Measurements from ENCODE around the gene GPR55. TPM values are rescaled to one million over a fixed set of nuclear protein-coding genes. Genes with fewer than 3 reads are reported as not detected.
A peak's percentile ranks its signal among the peaks of the same experiment; 100 is the strongest.

GPR55 gene
- total RNA-seq, 1 donor from 2014 or later = 0.20 TPM

GRCh38 chr2:230914886-230915285, 10.2 kb downstream of the GPR55 start:
- ATAC-seq = no peak

GRCh38 chr2:230913406-230914143, 11.5 kb downstream of the GPR55 start:
- no peak for ATAC-seq

DNA sequence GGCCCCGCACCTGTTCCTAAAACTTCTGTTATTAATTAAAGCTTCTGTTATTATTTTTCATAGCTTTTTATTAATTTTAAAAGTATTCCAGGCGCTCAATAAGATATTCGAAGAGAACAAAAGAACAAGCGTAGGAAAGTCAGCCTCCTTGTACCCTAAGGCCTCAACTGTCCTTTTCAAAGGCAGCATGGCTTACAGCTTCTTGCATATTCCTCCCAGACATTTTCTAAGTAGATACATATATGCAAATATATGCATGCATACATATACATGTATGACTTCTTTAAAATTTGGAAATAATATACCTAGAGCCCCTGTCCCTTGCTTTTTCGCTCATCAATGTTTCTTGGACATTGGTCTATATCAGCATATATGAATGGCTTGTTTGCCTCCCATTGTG, 12.3 kb downstream of the GPR55 start:
- no peak for ATAC-seq

- ATAC-seq = no peak
Measured at GRCh38 chr2:230912046-230912445, 13.0 kb downstream of the GPR55 start.

DNA sequence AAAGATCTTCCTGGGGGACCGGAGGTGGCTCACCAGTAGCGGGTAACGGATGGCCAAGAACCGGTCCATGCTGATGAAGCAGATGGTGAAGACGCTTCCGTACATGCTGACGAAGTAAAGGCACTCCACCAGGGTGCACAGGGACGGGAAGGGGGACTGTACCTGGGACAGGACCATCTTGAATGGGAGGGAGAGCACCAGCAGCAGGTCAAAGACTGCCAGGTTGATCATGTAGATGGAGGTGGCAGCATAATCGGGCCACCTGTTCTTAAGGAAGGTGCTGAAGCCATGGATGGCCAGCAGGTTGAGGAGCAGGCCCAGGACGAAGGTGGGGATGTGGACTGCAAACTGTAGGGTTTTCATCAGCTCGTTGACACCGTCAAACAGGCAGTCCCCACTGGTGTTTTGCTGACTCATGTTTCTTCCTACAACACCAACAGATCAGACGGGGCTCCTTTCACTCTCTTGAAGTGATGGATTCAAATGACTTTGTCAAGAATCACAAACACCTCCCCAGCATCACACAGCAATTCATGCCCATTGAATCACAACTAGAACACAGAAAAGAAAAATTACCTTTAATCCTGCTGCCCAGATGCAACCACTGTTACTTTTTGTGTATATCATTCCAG, 14.4 kb downstream of the GPR55 start:
- no peak for ATAC-seq

- no peak for ATAC-seq
Measured at GRCh38 chr2:230909841-230910545, 15.0 kb downstream of the GPR55 start.

GRCh38 chr2:230908595-230909191, 16.3 kb downstream of the GPR55 start:
- ATAC-seq = peak; percentile 77

GRCh38 chr2:230908092-230908594, 16.9 kb downstream of the GPR55 start:
- no peak for ATAC-seq

- ATAC-seq = no peak
Measured at GRCh38 chr2:230907361-230908091, 17.5 kb downstream of the GPR55 start.

GRCh38 chr2:230906471-230907230, 18.4 kb downstream of the GPR55 start:
- no peak for ATAC-seq

GRCh38 chr2:230905448-230906421, 19.3 kb downstream of the GPR55 start:
- no peak for ATAC-seq

DNA sequence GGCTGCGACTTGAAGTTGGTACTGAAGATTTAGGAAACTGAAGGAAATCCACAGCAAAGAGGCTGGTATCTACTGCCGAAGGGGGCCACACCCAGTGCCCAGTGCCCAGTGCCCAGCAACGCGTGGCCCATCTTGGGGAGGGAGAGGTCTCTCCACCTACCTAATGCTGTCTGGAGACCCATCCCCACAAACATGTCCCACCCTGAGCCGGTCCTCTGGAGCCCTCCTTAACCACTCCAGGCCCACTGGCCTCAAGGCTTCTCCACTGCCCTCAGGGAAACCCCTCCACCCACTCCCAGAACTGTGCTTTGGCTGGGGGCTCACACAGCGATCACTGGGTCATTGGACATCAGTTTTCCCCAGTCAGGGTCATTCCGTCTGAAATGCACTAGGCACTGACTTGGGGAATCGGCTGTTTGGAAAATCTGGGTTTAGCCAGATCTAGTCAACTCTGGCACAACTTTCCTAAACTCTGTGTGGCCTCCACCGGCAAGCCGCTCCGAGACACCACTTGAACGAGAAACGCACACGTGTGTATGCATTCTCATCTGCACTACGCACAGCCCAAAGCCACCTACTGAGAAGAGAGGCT, 20.1 kb downstream of the GPR55 start:
- no peak for ATAC-seq

- ATAC-seq = no peak
Measured at GRCh38 chr2:230903231-230904150, 21.6 kb downstream of the GPR55 start.

DNA sequence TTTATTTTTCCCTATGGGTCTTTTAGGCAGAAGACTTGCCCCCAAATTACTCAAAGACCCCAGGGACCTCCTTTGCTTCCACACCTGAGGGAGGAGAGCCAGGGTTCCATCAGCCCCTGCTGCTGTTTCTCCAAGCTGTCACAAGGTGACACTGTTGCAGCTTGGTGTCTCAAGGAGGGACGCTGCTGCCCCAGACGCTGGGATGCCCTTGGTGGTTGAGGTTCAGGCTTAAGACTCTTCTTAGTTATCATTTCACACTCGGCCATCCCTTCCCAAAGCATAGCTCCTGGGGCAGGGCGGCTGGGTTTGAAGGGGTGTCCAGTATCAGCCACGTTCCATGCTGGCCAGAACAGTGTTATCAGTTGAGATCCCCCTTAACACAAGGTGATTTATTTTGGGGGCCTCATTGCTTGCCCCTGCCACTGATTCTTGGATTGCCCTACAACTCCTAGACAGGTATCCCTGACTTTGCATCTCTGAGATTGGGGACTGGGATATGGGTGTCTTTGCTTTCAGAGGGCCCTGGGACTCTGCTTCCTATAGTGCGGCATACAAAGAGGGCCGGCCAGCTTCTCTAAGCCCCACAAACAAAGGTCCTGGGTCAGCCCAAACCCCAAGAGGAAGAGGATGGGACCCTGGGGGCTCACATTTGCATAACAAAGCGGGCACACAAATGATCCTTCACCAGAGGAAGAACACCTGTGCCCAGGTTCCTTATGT, 22.7 kb downstream of the GPR55 start:
- peak; percentile 71 for ATAC-seq

GRCh38 chr2:230901006-230901405, 24.0 kb downstream of the GPR55 start:
- no peak for ATAC-seq

DNA sequence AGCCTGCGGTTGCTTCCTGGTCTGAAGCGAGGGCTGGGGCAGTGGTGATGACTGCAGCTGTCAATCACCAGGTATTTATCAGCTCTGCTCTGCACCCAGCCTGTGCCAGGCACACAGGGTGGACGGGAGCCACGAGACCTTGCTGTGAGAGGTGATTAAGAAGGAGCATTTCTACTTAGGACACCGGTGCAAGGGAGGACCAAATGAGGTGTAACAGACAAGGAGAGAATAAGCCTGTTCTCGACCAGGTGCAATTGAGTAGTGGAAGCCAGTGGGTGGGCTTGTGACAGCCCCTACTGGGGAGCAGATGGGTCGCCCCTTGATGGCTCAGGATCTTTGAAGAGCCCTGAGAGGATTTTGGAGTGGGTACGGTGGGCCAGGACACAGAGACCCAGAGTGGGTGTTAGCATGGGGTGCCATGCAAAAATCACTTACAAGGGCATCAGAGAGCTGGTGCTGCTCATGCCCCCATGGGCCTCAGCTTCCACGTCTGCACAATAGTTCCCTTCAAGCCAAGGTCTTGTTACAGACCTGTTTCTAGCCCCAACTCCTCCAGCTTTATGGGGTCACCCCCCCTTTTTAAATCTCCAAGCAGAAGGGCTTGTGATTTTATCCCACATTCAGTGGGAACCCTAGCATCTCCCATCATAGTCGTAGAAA, 24.6 kb downstream of the GPR55 start:
- no peak for ATAC-seq

GRCh38 chr2:230899786-230900185, 25.3 kb downstream of the GPR55 start:
- ATAC-seq = no peak

DNA sequence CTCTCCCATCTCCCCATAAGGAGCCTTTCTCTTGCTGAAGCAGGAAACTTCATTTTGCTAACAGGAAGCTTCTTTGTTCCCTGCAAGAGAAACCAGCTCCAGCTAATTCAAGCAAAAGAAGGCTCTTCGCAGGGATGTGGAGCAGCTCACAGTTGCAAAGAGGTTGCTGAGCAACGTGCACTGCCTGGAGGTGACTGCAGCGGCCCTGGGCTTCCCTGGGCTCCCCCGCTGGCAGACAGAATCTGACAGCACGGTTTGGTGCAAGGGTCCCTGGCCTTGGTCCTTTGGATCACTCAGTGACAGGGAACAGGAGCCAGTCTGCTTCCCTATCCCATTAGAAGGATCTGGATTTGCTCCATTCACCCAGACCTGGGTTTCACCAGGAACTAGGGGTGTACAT, 25.8 kb downstream of the GPR55 start:
- ATAC-seq = no peak
